ENCODE measurements around the gene PLAAT2. TPM values are rescaled to one million over a fixed set of nuclear protein-coding genes. Genes with fewer than 3 reads are reported as not detected.
"Not testable (repeated sequence)": the region's sequence is repeated elsewhere in the genome, so short reads cannot be mapped to it uniquely, and the experiment has no call there.

PLAAT2 gene
- total RNA-seq, 1 donor from 2014 or later = not detected

DNA sequence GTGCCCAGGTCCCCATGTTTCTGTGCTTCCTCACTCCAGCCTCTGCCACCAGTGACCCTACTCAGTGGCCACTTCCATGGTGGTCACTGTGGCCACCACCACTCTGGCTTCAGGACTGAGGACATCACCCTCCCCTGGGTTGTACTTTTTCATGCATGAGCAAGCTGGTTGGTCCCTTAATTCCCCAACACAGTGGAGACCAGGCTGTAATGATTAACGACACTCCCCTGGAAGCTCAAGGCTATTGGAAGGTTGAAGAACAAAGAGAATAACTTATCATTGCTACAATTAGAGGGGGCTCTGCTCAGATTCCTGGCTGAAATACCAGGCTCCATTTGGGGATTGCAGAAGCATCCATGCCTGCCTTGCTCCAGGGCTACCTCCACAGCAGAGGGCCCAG, 16.1 kb downstream of the PLAAT2 start:
- Histone ChIP-seq H3K4me1 (no peaks in the 10 kb centered on the region), H3K27ac (no peak overlapping the region), H3K27me3 (no peaks in the 10 kb centered on the region), H3K9me3 (no peaks in the 10 kb centered on the region), H3K4me3 (no peak overlapping the region), H3K36me3 (no peaks in the 10 kb centered on the region)
- TF ChIP-seq, protein P1, sequence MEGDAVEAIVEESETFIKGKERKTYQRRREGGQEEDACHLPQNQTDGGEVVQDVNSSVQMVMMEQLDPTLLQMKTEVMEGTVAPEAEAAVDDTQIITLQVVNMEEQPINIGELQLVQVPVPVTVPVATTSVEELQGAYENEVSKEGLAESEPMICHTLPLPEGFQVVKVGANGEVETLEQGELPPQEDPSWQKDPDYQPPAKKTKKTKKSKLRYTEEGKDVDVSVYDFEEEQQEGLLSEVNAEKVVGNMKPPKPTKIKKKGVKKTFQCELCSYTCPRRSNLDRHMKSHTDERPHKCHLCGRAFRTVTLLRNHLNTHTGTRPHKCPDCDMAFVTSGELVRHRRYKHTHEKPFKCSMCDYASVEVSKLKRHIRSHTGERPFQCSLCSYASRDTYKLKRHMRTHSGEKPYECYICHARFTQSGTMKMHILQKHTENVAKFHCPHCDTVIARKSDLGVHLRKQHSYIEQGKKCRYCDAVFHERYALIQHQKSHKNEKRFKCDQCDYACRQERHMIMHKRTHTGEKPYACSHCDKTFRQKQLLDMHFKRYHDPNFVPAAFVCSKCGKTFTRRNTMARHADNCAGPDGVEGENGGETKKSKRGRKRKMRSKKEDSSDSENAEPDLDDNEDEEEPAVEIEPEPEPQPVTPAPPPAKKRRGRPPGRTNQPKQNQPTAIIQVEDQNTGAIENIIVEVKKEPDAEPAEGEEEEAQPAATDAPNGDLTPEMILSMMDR (IDR thresholded peaks at IDR 0.05) = no peak
- TF ChIP-seq POLR2A (IDR thresholded peaks at IDR 0.05) = no peak
- no peak for TF ChIP-seq POLR2AphosphoS5 (IDR thresholded peaks at IDR 0.05; ENCODE audit: insufficient read depth in 1 of 2, low read depth in 1 of 2)
- intact Hi-C loops (cut with DNase I) = no loop called here
- no peak for DNase-seq (ENCODE audit: extremely low spot score in 2 of 2)

DNA sequence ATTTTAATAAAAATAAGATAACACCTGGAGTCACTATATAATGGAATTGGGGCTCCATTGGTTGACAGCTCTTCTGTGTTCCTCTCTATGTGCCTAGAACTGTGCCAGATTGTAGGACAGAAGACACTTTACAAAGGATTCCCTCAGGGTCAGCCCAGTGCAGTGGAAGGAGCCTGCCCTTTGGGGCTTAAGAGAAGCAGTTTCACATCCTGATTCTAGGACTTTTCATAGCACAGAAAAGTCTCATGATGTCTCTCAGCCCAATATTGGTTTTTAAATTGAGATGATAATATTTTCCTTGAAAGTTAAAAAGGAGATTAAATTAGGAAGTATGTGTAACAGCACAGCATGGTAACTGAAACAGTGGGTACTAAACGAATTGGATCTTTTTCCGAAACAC, 19.5 kb downstream of the PLAAT2 start:
- intact Hi-C loops (cut with DNase I) = no loop called here
- TF ChIP-seq POLR2A (IDR thresholded peaks at IDR 0.05) (no peak), POLR2AphosphoS5 (IDR thresholded peaks at IDR 0.05; ENCODE audit: insufficient read depth in 1 of 2, low read depth in 1 of 2) (no peak)
- TF ChIP-seq, protein P1 (IDR thresholded peaks at IDR 0.05) = no peak
- H3K36me3 ChIP-seq = no peaks in the 10 kb centered on the region

DNA sequence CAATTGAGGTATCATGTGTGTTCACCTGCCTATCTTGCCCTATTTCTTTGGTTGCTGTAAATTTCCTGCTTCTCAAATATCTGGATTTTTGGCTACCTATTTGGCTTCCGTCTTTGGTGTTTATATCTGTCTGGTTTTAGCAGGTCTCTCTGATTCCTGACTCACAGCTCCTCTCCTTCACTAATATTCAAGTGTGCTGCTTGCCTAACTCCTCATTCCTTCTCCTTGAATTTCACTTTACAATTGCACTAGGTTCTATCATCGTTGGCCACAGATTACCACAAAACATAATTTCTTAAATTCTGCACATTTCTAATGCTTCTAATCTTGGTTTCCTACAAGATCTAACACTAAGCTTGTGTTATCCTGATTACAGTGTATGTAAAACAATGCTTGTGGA, 20.7 kb downstream of the PLAAT2 start:
- intact Hi-C loops (cut with DNase I); H3K27me3 ChIP-seq; H3K27ac ChIP-seq; H3K36me3 ChIP-seq; H3K4me3 ChIP-seq; DNase-seq (ENCODE audit: extremely low spot score in 2 of 2); H3K9me3 ChIP-seq: not testable (repeated sequence)
- peaks cover 14% of the 10 kb centered on the region for H3K4me1 ChIP-seq

More for the DNA sequence above, 19.5 kb downstream of the PLAAT2 start:
- no peak overlapping the region for H3K27ac ChIP-seq
- H3K4me3 ChIP-seq = no peak overlapping the region
- H3K9me3 ChIP-seq = no peaks in the 10 kb centered on the region
- H3K4me1 ChIP-seq = peaks cover 2% of the 10 kb centered on the region
- DNase-seq (ENCODE audit: extremely low spot score in 2 of 2) = no peak
- H3K27me3 ChIP-seq = no peaks in the 10 kb centered on the region

DNA sequence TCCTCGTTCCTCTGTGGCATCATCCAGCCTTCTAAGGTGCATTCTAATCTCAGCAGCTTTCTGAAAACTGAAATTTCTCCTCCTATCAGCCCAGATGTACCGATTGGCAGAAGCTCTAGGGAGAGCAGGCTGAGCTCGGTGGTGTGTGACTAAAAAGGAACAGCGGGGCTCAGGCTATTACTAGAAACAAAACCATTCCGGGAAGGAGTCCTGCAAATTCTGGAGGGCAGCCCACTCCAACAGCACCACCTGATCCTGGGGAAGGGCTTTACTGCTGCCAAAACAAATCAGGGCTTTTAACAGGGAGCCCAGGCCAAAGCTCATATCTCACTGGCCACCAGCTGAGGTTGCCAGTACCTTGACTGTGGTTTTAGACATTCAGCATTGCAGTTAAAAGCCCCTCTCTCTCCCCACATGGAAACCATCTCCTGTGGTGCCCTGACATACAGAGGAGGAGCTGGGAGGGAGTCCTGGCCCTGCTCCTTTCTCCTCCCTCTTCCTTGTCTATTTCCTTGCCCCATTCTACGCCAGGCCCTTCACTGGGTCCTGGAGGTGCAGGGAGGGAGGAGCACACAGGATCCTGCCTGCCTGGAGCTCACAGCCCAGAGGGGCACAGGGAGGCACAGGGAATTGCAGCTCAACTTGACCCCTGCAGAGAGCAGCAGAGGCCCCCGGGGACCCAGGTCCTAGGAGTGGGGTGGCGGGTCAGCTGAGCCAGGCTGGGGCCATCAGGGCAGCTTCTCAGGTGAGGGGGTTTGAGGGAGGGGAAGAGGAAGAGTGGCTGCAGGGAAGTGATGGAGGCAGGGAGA, 25.7 kb downstream of the PLAAT2 start:
- intact Hi-C loops (cut with DNase I) = no loop called here
- Histone ChIP-seq H3K4me3 (peak overlapping the region; percentile 45 to 63), H3K27ac (peak overlapping the region; percentile 84), H3K9me3 (no peaks in the 10 kb centered on the region), H3K36me3 (no peaks in the 10 kb centered on the region), H3K27me3 (no peaks in the 10 kb centered on the region), H3K4me1 (peaks cover 31% of the 10 kb centered on the region)
- TF ChIP-seq POLR2A (IDR thresholded peaks at IDR 0.05) (no peak), POLR2AphosphoS5 (IDR thresholded peaks at IDR 0.05; ENCODE audit: insufficient read depth in 1 of 2, low read depth in 1 of 2) (peak in 1 of 2 donors; percentile 40)
- no peak for DNase-seq (ENCODE audit: extremely low spot score in 2 of 2)

DNA sequence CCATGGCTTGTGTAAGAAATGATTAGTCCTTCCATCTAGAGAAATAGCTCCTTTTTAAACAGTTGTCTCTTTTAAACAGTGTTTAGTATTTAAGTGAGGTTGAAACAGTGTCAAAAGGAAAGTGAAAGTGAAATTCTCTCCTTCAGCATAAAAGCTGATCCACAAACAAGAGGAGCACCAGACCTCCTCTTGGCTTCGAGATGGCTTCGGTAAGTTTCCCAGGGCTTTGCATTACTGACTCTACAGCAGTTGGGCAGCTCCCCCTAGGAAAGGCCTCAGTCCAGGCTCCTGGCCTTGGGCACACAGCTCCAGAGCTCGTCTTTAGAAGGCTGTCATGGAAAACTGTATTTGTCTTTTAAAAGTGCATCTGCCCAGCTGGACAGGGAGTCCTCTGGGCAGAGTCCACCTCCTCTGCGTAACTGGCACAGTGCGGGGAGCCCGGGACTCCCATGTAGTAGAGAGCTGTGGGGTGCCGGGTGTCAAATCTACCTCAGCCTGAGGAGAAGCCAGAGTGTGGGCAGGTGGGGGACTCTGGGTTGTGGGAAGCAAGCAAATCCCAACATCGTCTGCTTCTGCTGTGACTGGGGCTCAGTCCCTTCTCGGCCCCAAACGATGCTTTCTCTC, 26.4 kb downstream of the PLAAT2 start, which contains the start of gene PLAAT4:
Gene PLAAT4 (plus strand): TSS at position 140 of the 624 bp plus-strand sequence. CDS start 61 bp downstream, at position 201.
- DNase-seq (ENCODE audit: extremely low spot score in 2 of 2) = no peak
- peak within 1 kb of the TSS; percentile 45 to 63 for H3K4me3 ChIP-seq
- H3K27me3 ChIP-seq = no peaks in the 10 kb centered on the region
- H3K9me3 ChIP-seq = no peaks in the 10 kb centered on the region
- H3K36me3 ChIP-seq = no peaks in the 10 kb centered on the region
- intact Hi-C loops (cut with DNase I) = no loop called here
- H3K4me1 ChIP-seq = peaks cover 32% of the 10 kb centered on the region
- H3K27ac ChIP-seq = peak within 1 kb of the TSS; percentile 84
- no peak for TF ChIP-seq POLR2A (IDR thresholded peaks at IDR 0.05)
- peak in 1 of 2 donors; percentile 28 for TF ChIP-seq POLR2AphosphoS5 (IDR thresholded peaks at IDR 0.05; ENCODE audit: insufficient read depth in 1 of 2, low read depth in 1 of 2)

DNA sequence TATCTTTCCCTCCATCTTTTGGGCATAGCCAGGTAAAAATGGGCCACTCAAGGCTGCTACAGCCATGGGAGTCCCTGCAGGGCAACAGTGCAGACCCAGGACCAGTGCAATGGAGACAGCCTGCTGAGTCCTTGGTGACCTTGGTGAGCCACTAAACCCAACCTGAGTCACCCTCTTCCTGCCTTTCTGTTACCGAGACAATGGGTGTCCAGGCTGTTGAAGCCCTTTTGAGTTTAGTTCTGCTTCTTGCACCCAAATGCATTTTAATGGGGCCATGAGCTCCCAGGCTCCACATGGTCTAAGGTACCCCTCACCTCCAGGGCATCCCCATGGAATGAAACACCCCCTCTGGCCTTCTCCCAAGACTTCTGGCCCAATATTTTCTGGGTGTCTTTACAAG, 27.4 kb downstream of the PLAAT2 start:
- Histone ChIP-seq H3K9me3 (no peaks in the 10 kb centered on the region), H3K4me1 (peaks cover 39% of the 10 kb centered on the region), H3K27ac (peak overlapping the region; percentile 84), H3K4me3 (no peak overlapping the region), H3K27me3 (no peaks in the 10 kb centered on the region), H3K36me3 (no peaks in the 10 kb centered on the region)
- intact Hi-C loops (cut with DNase I) = no loop called here
- no peak for TF ChIP-seq POLR2AphosphoS5 (IDR thresholded peaks at IDR 0.05; ENCODE audit: insufficient read depth in 1 of 2, low read depth in 1 of 2)
- no peak for TF ChIP-seq POLR2A (IDR thresholded peaks at IDR 0.05)
- TF ChIP-seq, protein P1 (IDR thresholded peaks at IDR 0.05) = no peak
- DNase-seq (ENCODE audit: extremely low spot score in 2 of 2) = no peak

Measured in vagina (tissue), 2 donors.